Mucosa of descending colon (tissue), 3 donors: ENCODE data around the gene TMEM219. TPM values are rescaled to one million over a fixed set of nuclear protein-coding genes. Genes with fewer than 3 reads are reported as not detected.
A peak's percentile ranks its signal among the peaks of the same experiment; 100 is the strongest.
"Not testable (repeated sequence)": the region's sequence is repeated elsewhere in the genome, so short reads cannot be mapped to it uniquely, and the experiment has no call there.

ENCODE experiments used
- ATAC-seq: fragments of 200-7000 bp; cut with Tn5 transposase; one replicate; pipeline ENCODE4 v1.9.1; 2020; ENCODE audit warnings: mild to moderate bottlenecking, moderate library complexity
- DNase-seq, 3 donors: peaks; one replicate each; pipeline ENCODE4 v3.0.0-alpha.2; 2020
- H3K36me3 ChIP-seq: fragments of 200-600 bp; one replicate; pipeline ENCODE4 v1.8.0; 2021; ENCODE audit warnings: low read depth, mild to moderate bottlenecking
- H3K4me1 ChIP-seq: fragments of 200-600 bp; one replicate; pipeline ENCODE4 v1.8.0; 2021; ENCODE audit warnings: low read depth, mild to moderate bottlenecking
- H3K4me3 ChIP-seq: fragments of 200-600 bp; one replicate; pipeline ENCODE4 v1.8.0; 2021; ENCODE audit warnings: mild to moderate bottlenecking
- H3K9me3 ChIP-seq: fragments of 200-600 bp; one replicate; pipeline ENCODE4 v1.8.0; 2021; ENCODE audit warnings: mild to moderate bottlenecking
- CTCF ChIP-seq: fragments of 200-600 bp; IDR thresholded peaks from one replicate; pipeline ENCODE4 v1.8.0; 2022; ENCODE audit warnings: antibody characterized with exemption, mild to moderate bottlenecking
- intact Hi-C, 2 donors: fragments of 100-400 bp; cut with DNase I in 1 of 2; cut with micrococcal nuclease in 1 of 2; formaldehyde crosslinking; loops; one replicate each; pipeline versions ENCODE4 v1.11.0 to v1.11.1; 2022; cut with DNase I, micrococcal nuclease
- total RNA-seq, 3 donors: library from RNA; stranded (reverse); fragmentation: NEBNext Ultra II Directional in 2 of 3; extraction: Animal tissue kit (Norgen Biotek cat#: 25700) in 2 of 3; gene quantifications; one replicate each; pipeline versions ENCODE4 v1.2.1 to v1.2.4, GENCODE V29; 2021 to 2023
- donor health status: DM: no; HTN: no; CAD: no; lungs with moderate emphysema.
- donor health status: DM: no; HTN: no; CAD: no.
- donor health status: DM: no; HTN: yes; CAD: no.

The TMEM219 gene
- total RNA-seq, 3 donors from 2014 or later: 116 to 209 (median 130) TPM

GRCh38 chr16:30009085-30009862 is 47.4 kb downstream of the TMEM219 start:
- ATAC-seq (no peak), DNase-seq (peak in 1 of 3 donors; percentile 43)
- Histone ChIP-seq H3K4me3 (no peak overlapping the region), H3K36me3 (no peaks in the 10 kb centered on the region), H3K4me1 (peaks cover 13% of the 10 kb centered on the region), H3K9me3 (no peaks in the 10 kb centered on the region)
- intact Hi-C loops: no loop called here
- no peak for TF ChIP-seq CTCF

GRCh38 chr16:30009990-30010843 is 48.3 kb downstream of the TMEM219 start:
- no peak for TF ChIP-seq CTCF
- H3K4me3 ChIP-seq: no peak overlapping the region
- intact Hi-C loops: no loop called here
- H3K4me1 ChIP-seq: peaks cover 13% of the 10 kb centered on the region
- no peaks in the 10 kb centered on the region for H3K9me3 ChIP-seq
- no peaks in the 10 kb centered on the region for H3K36me3 ChIP-seq
- DNase-seq (no peak), ATAC-seq (no peak)

- no peak within 1 kb of the TSS for H3K4me3 ChIP-seq
- ATAC-seq: peak; percentile 59
- no peaks in the 10 kb centered on the region for H3K9me3 ChIP-seq
- intact Hi-C loops: no loop called here
- no peaks in the 10 kb centered on the region for H3K36me3 ChIP-seq
- TF ChIP-seq CTCF: no peak
- peak in 1 of 3 donors; percentile 48 for DNase-seq
- H3K4me1 ChIP-seq: peaks cover 13% of the 10 kb centered on the region
These were observed 49.2 kb downstream of the TMEM219 start, which contains the start of gene DOC2A for GRCh38 chr16:30010844-30011713. Gene DOC2A, minus strand, starts transcription at chr16:30011027. Its CDS starts 805 bp downstream, at chr16:30010222.

- Histone ChIP-seq H3K4me3 (no peak overlapping the region), H3K9me3 (no peaks in the 10 kb centered on the region), H3K36me3 (no peaks in the 10 kb centered on the region), H3K4me1 (peaks cover 13% of the 10 kb centered on the region)
- ATAC-seq (no peak), DNase-seq (no peak)
- no peak for TF ChIP-seq CTCF
- intact Hi-C loops: no loop called here
These were observed 50.0 kb downstream of the TMEM219 start for GRCh38 chr16:30011714-30012504.

GRCh38 chr16:30012598-30012997 is 50.7 kb downstream of the TMEM219 start:
- intact Hi-C loops, H3K4me3 ChIP-seq, H3K9me3 ChIP-seq, H3K36me3 ChIP-seq, DNase-seq, ATAC-seq: not testable (repeated sequence)
- peaks cover 13% of the 10 kb centered on the region for H3K4me1 ChIP-seq

- H3K4me3 ChIP-seq, intact Hi-C loops, ATAC-seq: not testable (repeated sequence)
These were observed 53.6 kb downstream of the TMEM219 start for GRCh38 chr16:30015450-30015849.

More at GRCh38 chr16:30015450-30015849, 53.6 kb downstream of the TMEM219 start:
- DNase-seq, H3K36me3 ChIP-seq, H3K9me3 ChIP-seq: not testable (repeated sequence)
- peaks cover 12% of the 10 kb centered on the region for H3K4me1 ChIP-seq
